K562 (cell line): ENCODE results near the gene CXCL1. TPM values are rescaled to one million over a fixed set of nuclear protein-coding genes. Genes with fewer than 3 reads are reported as not detected.

Source experiments
- BCL6 ChIP-seq: fragments of 250-450 bp; sonication (Bioruptor Pico); IDR thresholded peaks from 2 replicates; pipeline ENCODE4 v1.4.0; 2020
- BRF2 ChIP-seq: IDR thresholded peaks from 3 replicates; pipeline ENCODE4 v1.6.1; 2011; ENCODE audit warnings: borderline replicate concordance, mild to moderate bottlenecking; ENCODE audit not compliant: insufficient read length, insufficient read depth
- CC2D1A ChIP-seq: fragments of 450-650 bp; IDR thresholded peaks from 2 replicates; pipeline ENCODE4 v1.6.1; 2017; ENCODE audit warnings: mild to moderate bottlenecking
- FIP1L1 ChIP-seq: fragments of 200-400 bp; formaldehyde crosslinking; IDR thresholded peaks from 2 replicates; pipeline ENCODE4 v1.6.1; 2018; ENCODE audit warnings: mild to moderate bottlenecking, low read depth, low read length; ENCODE audit not compliant: poor library complexity, severe bottlenecking
- FOSL1 ChIP-seq: fragments of 200-800 bp; sonication (Bioruptor generic); conservative IDR thresholded peaks from 2 replicates; pipeline ENCODE4 v1.6.1; 2016; ENCODE audit warnings: missing genetic modification characterization, missing compliant biosample characterization
- FOXJ2 ChIP-seq: fragments of 200-800 bp; sonication (Bioruptor generic); IDR thresholded peaks from 2 replicates; pipeline ENCODE4 v1.6.1; 2016; ENCODE audit warnings: missing genetic modification characterization, missing compliant biosample characterization
- FOXK2 ChIP-seq, 2 experiments: fragments of 450-650 bp; IDR thresholded peaks in 1 of 2; conservative IDR thresholded peaks in 1 of 2; 2 replicates each; pipeline ENCODE4 v1.6.1; 2016; ENCODE audit warnings: low read depth in 2 of 2, mild to moderate bottlenecking in 1 of 2
- HMG20A ChIP-seq: fragments of 450-650 bp; formaldehyde crosslinking; conservative IDR thresholded peaks from 2 replicates; pipeline ENCODE4 v1.4.0; 2020; ENCODE audit warnings: mild to moderate bottlenecking, mixed read lengths
- ILK ChIP-seq: fragments of 450-650 bp; IDR thresholded peaks from 2 replicates; pipeline ENCODE4 v1.6.1; 2016; ENCODE audit warnings: missing genetic modification characterization, low read depth, mild to moderate bottlenecking, missing compliant biosample characterization, moderate library complexity, borderline replicate concordance
- MCM7 ChIP-seq, 2 experiments: fragments of 450-650 bp; IDR thresholded peaks; 2 replicates each; pipeline ENCODE4 v1.6.1; 2016 to 2018
- POLR3G ChIP-seq: IDR thresholded peaks from 2 replicates; pipeline ENCODE4 v1.6.1; 2011; ENCODE audit not compliant: insufficient read length, insufficient replicate concordance; ENCODE audit errors: extremely low read depth
- TAF9B ChIP-seq: fragments of 450-650 bp; IDR thresholded peaks from 2 replicates; pipeline ENCODE4 v1.6.1; 2018; ENCODE audit warnings: mild to moderate bottlenecking; ENCODE audit not compliant: partially characterized antibody
- TRIM24 ChIP-seq, 2 experiments: fragments of 450-650 bp; IDR thresholded peaks; 2 replicates each; pipeline ENCODE4 v1.6.1; 2016
- ZFP36 ChIP-seq: fragments of 150-350 bp; IDR thresholded peaks from 2 replicates; pipeline ENCODE4 v1.6.1; 2018; ENCODE audit warnings: low read length, low read depth; ENCODE audit not compliant: partially characterized antibody
- ZNF134 ChIP-seq: fragments of 250-450 bp; sonication (Bioruptor Pico); conservative IDR thresholded peaks from 2 replicates; pipeline ENCODE4 v1.4.0; 2020
- ZNF780A ChIP-seq: fragments of 250-450 bp; sonication (Bioruptor Pico); IDR thresholded peaks from 2 replicates; pipeline ENCODE4 v1.5.0; 2021; ENCODE audit warnings: mild to moderate bottlenecking
- ZSCAN32 ChIP-seq: fragments of 450-650 bp; formaldehyde crosslinking; IDR thresholded peaks from 2 replicates; pipeline ENCODE4 v1.4.0; 2020; ENCODE audit warnings: mild to moderate bottlenecking, moderate library complexity
- polyA plus RNA-seq, 8 experiments: library from polyadenylated mRNA; depleted of rRNA in 4 of 8; stranded (reverse) in 5 of 8; unstranded in 3 of 8; fragments of >200 nt; fragmentation: Nextera tagmentation in 2 of 8; fragmentation: Illumina TruSeq in 1 of 8; extraction: Ambion mirVana in 2 of 8; extraction: Trizol in 1 of 8; gene quantifications; 2 replicates each; pipeline versions ENCODE4 v1.2.1 to v1.2.3, GENCODE V29; 2011 to 2014; ENCODE audit warnings: inconsistent platforms in 1 of 8, missing spikeins in 1 of 8
- total RNA-seq, 7 experiments: library from RNA; depleted of rRNA in 6 of 7; stranded (reverse); fragments of >200 nt in 6 of 7; fragmentation: Illumina TruSeq in 2 of 7; extraction: Trizol in 2 of 7; gene quantifications; 2 replicates each; pipeline versions ENCODE4 v1.2.1 to v1.2.3, GENCODE V29; 2011 to 2021; ENCODE audit warnings: low replicate concordance in 1 of 7
- TF ChIP-seq, protein P1 (sequence below), 3 experiments: fragments of 200-800 bp in 1 of 3; fragments of 250-450 bp in 1 of 3; fragments of 450-650 bp in 1 of 3; sonication (Bioruptor Pico) in 1 of 3; sonication (Bioruptor generic) in 1 of 3; formaldehyde crosslinking in 1 of 3; IDR thresholded peaks; 2 replicates each; pipeline versions ENCODE4 v1.6.1 to v1.8.0; 2016 to 2022; ENCODE audit warnings: mild to moderate bottlenecking in 2 of 3, missing genetic modification characterization in 2 of 3, missing compliant biosample characterization in 1 of 3, moderate library complexity in 1 of 3
- TF ChIP-seq, protein P2 (sequence below): sonication (generic); formaldehyde crosslinking; IDR thresholded peaks from 2 replicates; pipeline ENCODE4 v1.8.1; 2022; ENCODE audit warnings: missing genetic modification reagents
- TF ChIP-seq, protein P3 (sequence below): fragments of 450-650 bp; IDR thresholded peaks from 2 replicates; pipeline ENCODE4 v1.6.1; 2016; ENCODE audit warnings: low read depth, mild to moderate bottlenecking, moderate library complexity
- TF ChIP-seq, protein P4 (sequence below): fragments of 250-450 bp; sonication (Bioruptor Pico); IDR thresholded peaks from 2 replicates; pipeline ENCODE4 v1.4.0; 2020; ENCODE audit warnings: mild to moderate bottlenecking, moderate library complexity

CXCL1 gene
- total and polyA plus RNA-seq, 9 of the 15 experiments (the other 6 are each of a cell fraction or from before 2014, with no cell fraction given): 0.07 to 2.2 (median 0.32) TPM; not detected in 3

- TF ChIP-seq, protein P1, sequence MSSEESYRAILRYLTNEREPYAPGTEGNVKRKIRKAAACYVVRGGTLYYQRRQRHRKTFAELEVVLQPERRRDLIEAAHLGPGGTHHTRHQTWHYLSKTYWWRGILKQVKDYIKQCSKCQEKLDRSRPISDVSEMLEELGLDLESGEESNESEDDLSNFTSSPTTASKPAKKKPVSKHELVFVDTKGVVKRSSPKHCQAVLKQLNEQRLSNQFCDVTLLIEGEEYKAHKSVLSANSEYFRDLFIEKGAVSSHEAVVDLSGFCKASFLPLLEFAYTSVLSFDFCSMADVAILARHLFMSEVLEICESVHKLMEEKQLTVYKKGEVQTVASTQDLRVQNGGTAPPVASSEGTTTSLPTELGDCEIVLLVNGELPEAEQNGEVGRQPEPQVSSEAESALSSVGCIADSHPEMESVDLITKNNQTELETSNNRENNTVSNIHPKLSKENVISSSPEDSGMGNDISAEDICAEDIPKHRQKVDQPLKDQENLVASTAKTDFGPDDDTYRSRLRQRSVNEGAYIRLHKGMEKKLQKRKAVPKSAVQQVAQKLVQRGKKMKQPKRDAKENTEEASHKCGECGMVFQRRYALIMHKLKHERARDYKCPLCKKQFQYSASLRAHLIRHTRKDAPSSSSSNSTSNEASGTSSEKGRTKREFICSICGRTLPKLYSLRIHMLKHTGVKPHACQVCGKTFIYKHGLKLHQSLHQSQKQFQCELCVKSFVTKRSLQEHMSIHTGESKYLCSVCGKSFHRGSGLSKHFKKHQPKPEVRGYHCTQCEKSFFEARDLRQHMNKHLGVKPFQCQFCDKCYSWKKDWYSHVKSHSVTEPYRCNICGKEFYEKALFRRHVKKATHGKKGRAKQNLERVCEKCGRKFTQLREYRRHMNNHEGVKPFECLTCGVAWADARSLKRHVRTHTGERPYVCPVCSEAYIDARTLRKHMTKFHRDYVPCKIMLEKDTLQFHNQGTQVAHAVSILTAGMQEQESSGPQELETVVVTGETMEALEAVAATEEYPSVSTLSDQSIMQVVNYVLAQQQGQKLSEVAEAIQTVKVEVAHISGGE (CRISPR knock-in tag; IDR thresholded peaks at IDR 0.05): no peak
- TF ChIP-seq CC2D1A (no peak), ZNF780A (no peak), FIP1L1 (no peak), FOSL1 (peak; percentile 58; the same call in 1 of the 2 replicates), HMG20A (CRISPR knock-in tag) (0 out of 2 replicates have a peak, but pooled peaks have one; percentile 39), BCL6 (CRISPR knock-in tag) (no peak), POLR3G (no peak), ZNF134 (CRISPR knock-in tag) (no peak), ZFP36 (no peak), ILK (tag) (no peak), ZSCAN32 (CRISPR knock-in tag) (no peak), BRF2 (no peak), FOXJ2 (tag) (peak; percentile 76), MCM7 (IDR thresholded peaks at IDR 0.05) (no peak), FOXK2 (conservative IDR thresholded peaks at IDR 0.05 in 1 of 2, IDR thresholded peaks at IDR 0.05 in 1 of 2; ENCODE audit: low read depth in 2 of 2) (0 out of 4 replicates have a peak, but pooled peaks of 1 of the 2 experiments have one; percentile 23), TRIM24 (IDR thresholded peaks at IDR 0.05) (peak; percentile 20 to 71; a peak in 2 of 4 replicates), TAF9B (no peak)
- TF ChIP-seq, protein P2, sequence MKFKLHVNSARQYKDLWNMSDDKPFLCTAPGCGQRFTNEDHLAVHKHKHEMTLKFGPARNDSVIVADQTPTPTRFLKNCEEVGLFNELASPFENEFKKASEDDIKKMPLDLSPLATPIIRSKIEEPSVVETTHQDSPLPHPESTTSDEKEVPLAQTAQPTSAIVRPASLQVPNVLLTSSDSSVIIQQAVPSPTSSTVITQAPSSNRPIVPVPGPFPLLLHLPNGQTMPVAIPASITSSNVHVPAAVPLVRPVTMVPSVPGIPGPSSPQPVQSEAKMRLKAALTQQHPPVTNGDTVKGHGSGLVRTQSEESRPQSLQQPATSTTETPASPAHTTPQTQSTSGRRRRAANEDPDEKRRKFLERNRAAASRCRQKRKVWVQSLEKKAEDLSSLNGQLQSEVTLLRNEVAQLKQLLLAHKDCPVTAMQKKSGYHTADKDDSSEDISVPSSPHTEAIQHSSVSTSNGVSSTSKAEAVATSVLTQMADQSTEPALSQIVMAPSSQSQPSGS: no peak
- TF ChIP-seq, protein P3, sequence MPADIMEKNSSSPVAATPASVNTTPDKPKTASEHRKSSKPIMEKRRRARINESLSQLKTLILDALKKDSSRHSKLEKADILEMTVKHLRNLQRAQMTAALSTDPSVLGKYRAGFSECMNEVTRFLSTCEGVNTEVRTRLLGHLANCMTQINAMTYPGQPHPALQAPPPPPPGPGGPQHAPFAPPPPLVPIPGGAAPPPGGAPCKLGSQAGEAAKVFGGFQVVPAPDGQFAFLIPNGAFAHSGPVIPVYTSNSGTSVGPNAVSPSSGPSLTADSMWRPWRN: peak; percentile 65; the same call in 1 of the 2 replicates
- TF ChIP-seq, protein P4, sequence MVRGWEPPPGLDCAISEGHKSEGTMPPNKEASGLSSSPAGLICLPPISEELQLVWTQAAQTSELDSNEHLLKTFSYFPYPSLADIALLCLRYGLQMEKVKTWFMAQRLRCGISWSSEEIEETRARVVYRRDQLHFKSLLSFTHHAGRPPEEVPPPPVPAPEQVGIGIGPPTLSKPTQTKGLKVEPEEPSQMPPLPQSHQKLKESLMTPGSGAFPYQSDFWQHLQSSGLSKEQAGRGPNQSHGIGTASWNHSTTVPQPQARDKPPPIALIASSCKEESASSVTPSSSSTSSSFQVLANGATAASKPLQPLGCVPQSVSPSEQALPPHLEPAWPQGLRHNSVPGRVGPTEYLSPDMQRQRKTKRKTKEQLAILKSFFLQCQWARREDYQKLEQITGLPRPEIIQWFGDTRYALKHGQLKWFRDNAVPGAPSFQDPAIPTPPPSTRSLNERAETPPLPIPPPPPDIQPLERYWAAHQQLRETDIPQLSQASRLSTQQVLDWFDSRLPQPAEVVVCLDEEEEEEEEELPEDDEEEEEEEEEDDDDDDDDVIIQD (CRISPR knock-in tag): no peak
Observed at GRCh38 chr4:73904491-73904890, 35.3 kb downstream of the CXCL1 start (continued).
